Activated CD8-positive, alpha-beta memory T cell treated with anti-CD3 and anti-CD28 coated beads, Interleukin-2, amount 10 ng/mL, durations not matched to agents 7 days and 5 days (primary cell): ENCODE data around the gene TWNK. TPM values are rescaled to one million over a fixed set of nuclear protein-coding genes. Genes with fewer than 3 reads are reported as not detected.

Experiments used
- ATAC-seq: fragments of 150-1000 bp; cut with Tn5 transposase; one replicate; pipeline ENCODE4 v1.10.0; 2021; ENCODE audit warnings: moderate library complexity
- CTCF ChIA-PET: fragments of 350-600 bp; sonication (Branson Sonifier 250); formaldehyde crosslinking; loops from one replicate; lab custom pipeline; 2021; ENCODE audit warnings: antibody characterized with exemption; lab: Charles Lee
- DNase-seq: peaks from one replicate; pipeline ENCODE4 v3.0.0-alpha.2; 2020
- H3K27ac Mint-ChIP-seq: one replicate; pipeline ENCODE4 v1.8.0; 2021; ENCODE audit warnings: mild to moderate bottlenecking, mixed read lengths
- H3K27me3 Mint-ChIP-seq: one replicate; pipeline ENCODE4 v1.8.0; 2021; ENCODE audit warnings: mixed read lengths
- H3K36me3 Mint-ChIP-seq: one replicate; pipeline ENCODE4 v1.8.0; 2021; ENCODE audit warnings: mild to moderate bottlenecking, mixed read lengths
- H3K4me1 Mint-ChIP-seq: one replicate; pipeline ENCODE4 v1.8.0; 2021; ENCODE audit warnings: mixed read lengths
- H3K4me3 Mint-ChIP-seq: one replicate; pipeline ENCODE4 v1.8.0; 2021; ENCODE audit warnings: mild to moderate bottlenecking, moderate library complexity, mixed read lengths
- H3K9me3 Mint-ChIP-seq: one replicate; pipeline ENCODE4 v1.8.0; 2022; ENCODE audit warnings: low read depth, mixed read lengths
- total RNA-seq, 2 experiments: library from RNA; stranded (reverse); gene quantifications; one replicate each; pipeline ENCODE4 v1.2.3, GENCODE V29; 2021

Gene TWNK
- 10 to 100 TPM; 11.2 to 18.7 TPM for total RNA-seq

DNA sequence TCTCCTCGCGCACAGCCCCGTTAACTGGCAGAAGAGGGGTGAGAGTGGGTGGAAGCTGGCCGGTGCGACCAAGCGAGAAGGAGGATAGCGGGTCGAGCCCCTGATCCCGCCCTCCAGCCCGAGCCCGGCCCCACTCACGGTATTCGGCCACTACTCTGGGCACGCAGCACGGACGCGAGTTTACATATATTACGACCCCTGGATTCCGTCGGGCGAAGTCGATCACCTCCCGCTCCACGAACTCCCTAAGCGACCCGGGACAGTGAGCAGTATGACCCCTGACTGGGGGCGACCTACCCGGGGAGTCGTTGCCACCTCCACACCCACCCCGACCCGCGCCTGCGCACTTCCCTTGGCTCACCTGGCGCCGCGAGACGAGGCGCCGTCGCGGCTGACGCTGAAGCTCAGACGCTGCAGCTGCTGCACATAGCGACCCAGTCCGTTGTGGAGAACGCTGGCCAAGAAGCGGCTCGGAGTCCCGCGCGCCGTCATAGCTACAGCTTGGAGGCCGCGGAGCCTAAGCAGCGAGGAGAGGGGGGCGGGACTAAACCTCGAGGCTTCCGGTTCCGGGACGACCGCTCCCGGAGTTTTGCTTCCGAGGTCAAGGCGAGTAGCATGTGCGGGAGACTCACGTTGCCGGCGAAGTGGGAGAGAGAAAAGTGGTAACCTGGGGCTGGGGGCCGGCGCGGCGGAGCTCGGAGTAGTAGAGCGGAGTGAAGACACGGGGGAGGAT, at the start of gene TWNK, which contains the start of gene MRPL43:
Gene TWNK (plus strand): TSS at position 592 of the 733 bp plus-strand sequence. CDS start 668 bp downstream, outside the sequence.
Gene MRPL43 (minus strand): TSS at position 546 of the 733 bp plus-strand sequence. CDS start 54 bp downstream, at position 492.
- H3K4me1 Mint-ChIP-seq: peaks cover 37% of the 10 kb centered on the region
- peaks cover 16% of the 10 kb centered on the region for H3K36me3 Mint-ChIP-seq
- CTCF ChIA-PET: interaction anchor here (1.4 to 4.8 kb wide), 6 partner anchors 10 to 468 kb away, joined by 3 to 41 read pairs (median 8); partner anchors contain the start of genes LZTS2 and SEMA4G
- ATAC-seq (peak; percentile 97), DNase-seq (peak; percentile 90)
- peak within 1 kb of the TSS; percentile 91 for H3K4me3 Mint-ChIP-seq
- no peaks in the 10 kb centered on the region for H3K9me3 Mint-ChIP-seq
- peak within 1 kb of the TSS; percentile 85 for H3K27ac Mint-ChIP-seq
- no peaks in the 10 kb centered on the region for H3K27me3 Mint-ChIP-seq

GRCh38 chr10:100939763-100940344, 47.5 kb upstream of the TWNK start:
- DNase-seq: no peak
- H3K4me3 Mint-ChIP-seq: no peak overlapping the region
- H3K27me3 Mint-ChIP-seq: no peaks in the 10 kb centered on the region
- H3K4me1 Mint-ChIP-seq: peaks cover 13% of the 10 kb centered on the region
- H3K36me3 Mint-ChIP-seq: peaks cover 34% of the 10 kb centered on the region
- CTCF ChIA-PET: no interaction called here
- no peak for ATAC-seq
- H3K9me3 Mint-ChIP-seq: no peaks in the 10 kb centered on the region
- no peak overlapping the region for H3K27ac Mint-ChIP-seq

DNA sequence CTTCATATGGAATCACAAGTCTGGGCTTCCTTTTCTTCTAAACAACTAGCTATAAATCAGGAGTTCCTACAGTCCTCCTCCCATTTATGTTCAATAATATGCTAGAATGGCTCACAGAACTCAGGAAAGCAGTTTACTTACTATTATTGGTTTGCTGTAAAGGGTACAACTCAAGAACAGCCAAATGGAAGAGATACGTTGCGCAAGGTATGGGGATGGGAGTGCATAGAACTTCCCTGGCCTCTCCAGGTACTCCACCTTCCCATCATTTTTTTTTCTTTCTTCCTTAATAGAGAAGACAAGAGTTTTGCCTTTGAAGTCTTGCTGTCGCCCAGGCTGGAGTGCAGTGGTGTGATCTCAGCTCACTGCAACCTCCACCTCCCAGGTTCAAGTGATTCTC, 45.1 kb upstream of the TWNK start:
- CTCF ChIA-PET: interaction anchor here (1.9 kb wide), 1 partner anchor 16 kb away, joined by 4 read pairs; no protein-coding TSS in a partner anchor
- H3K4me3 Mint-ChIP-seq: no peak overlapping the region
- peaks cover 44% of the 10 kb centered on the region for H3K36me3 Mint-ChIP-seq
- H3K4me1 Mint-ChIP-seq: peaks cover 13% of the 10 kb centered on the region
- ATAC-seq: no peak
- no peaks in the 10 kb centered on the region for H3K9me3 Mint-ChIP-seq
- H3K27ac Mint-ChIP-seq: no peak overlapping the region
- DNase-seq: no peak
- no peaks in the 10 kb centered on the region for H3K27me3 Mint-ChIP-seq

GRCh38 chr10:100943508-100943907, 43.8 kb upstream of the TWNK start:
- H3K27me3 Mint-ChIP-seq: no peaks in the 10 kb centered on the region
- H3K9me3 Mint-ChIP-seq: no peaks in the 10 kb centered on the region
- peaks cover 43% of the 10 kb centered on the region for H3K36me3 Mint-ChIP-seq
- no peak for ATAC-seq
- H3K4me1 Mint-ChIP-seq: peaks cover 13% of the 10 kb centered on the region
- CTCF ChIA-PET: interaction anchor here (1.6 to 1.9 kb wide), 4 partner anchors 15 to 152 kb away, joined by 3 to 6 read pairs (median 4); no protein-coding TSS in a partner anchor
- peak overlapping the region; percentile 61 for H3K27ac Mint-ChIP-seq
- no peak overlapping the region for H3K4me3 Mint-ChIP-seq
- no peak for DNase-seq

DNA sequence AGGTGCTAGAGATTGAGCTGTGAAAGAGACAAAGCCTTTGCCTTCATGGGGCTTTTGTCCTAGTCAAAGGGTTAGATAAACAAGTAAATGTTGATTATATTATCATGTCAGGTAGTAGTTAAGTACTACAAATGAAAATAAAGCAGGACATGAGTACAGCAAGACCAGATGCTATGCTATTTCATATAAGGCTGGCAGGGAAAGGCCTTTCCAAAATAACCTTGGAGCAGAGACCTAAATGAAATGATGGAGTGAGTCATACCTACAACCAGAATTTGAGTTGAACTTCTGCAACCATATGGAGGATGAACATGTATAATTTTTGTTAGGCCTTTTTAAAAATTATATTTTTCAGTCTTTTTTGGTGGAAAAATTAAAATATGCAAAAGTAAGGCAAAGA, 41.6 kb upstream of the TWNK start:
- Mint-ChIP-seq H3K4me3 (no peak overlapping the region), H3K36me3 (peaks cover 41% of the 10 kb centered on the region)
- CTCF ChIA-PET: interaction anchor here (1.1 to 1.2 kb wide), 3 partner anchors 11 to 69 kb away, joined by 3 to 4 read pairs (median 3); no protein-coding TSS in a partner anchor

GRCh38 chr10:100948916-100949315, 38.4 kb upstream of the TWNK start:
- Mint-ChIP-seq H3K27me3 (no peaks in the 10 kb centered on the region), H3K27ac (peak overlapping the region; percentile 18), H3K9me3 (no peaks in the 10 kb centered on the region), H3K4me1 (peaks cover 9% of the 10 kb centered on the region), H3K4me3 (no peak overlapping the region), H3K36me3 (peaks cover 36% of the 10 kb centered on the region)
- CTCF ChIA-PET: no interaction called here
- ATAC-seq (no peak), DNase-seq (no peak)

More for the DNA sequence above, 41.6 kb upstream of the TWNK start:
- DNase-seq (no peak), ATAC-seq (no peak)
- Mint-ChIP-seq H3K4me1 (peaks cover 16% of the 10 kb centered on the region), H3K27me3 (no peaks in the 10 kb centered on the region), H3K9me3 (no peaks in the 10 kb centered on the region), H3K27ac (no peak overlapping the region)

- no peak for DNase-seq
- CTCF ChIA-PET: no interaction called here
- H3K4me3 Mint-ChIP-seq: no peak overlapping the region
- no peak overlapping the region for H3K27ac Mint-ChIP-seq
- no peaks in the 10 kb centered on the region for H3K9me3 Mint-ChIP-seq
- no peaks in the 10 kb centered on the region for H3K27me3 Mint-ChIP-seq
- peaks cover 36% of the 10 kb centered on the region for H3K36me3 Mint-ChIP-seq
- peaks cover 7% of the 10 kb centered on the region for H3K4me1 Mint-ChIP-seq
- ATAC-seq: no peak
Observed at GRCh38 chr10:100960251-100960650, 27.1 kb upstream of the TWNK start.

DNA sequence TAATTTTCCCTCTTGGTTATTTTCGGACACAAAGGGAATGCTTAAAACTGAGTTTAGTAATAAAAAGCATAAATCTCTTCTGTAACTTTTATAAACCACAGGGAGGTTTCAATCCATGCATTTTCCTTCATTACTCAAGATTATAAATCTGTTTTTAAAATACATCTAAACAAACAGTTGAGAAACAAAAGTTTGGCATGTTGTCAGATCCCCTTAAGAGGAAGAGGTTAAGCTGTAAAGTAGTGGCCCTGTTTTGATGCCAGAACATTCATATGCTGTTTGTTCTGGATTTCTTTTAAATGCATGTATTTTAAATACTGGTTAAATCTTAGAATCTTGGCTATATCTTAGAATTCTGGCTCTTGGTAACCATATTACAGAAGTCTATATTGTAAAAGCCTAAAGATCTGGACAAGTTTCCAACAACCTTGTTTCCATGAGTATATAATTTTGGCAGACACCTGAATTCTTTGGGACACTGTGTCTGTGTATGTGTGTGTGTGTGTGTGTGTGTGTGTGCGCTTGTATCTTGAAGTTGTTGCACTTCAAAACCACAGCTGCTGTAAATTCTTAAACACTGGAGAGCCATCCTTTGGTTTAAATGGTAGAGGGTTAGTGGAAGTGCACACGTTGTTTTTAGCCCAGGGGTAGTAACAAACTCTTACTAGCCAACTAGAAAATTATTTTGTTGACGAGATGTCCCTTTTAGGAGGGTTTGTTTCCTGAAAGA, 24.8 kb upstream of the TWNK start:
- ATAC-seq: no peak
- CTCF ChIA-PET: no interaction called here
- H3K36me3 Mint-ChIP-seq: peaks cover 29% of the 10 kb centered on the region

DNA sequence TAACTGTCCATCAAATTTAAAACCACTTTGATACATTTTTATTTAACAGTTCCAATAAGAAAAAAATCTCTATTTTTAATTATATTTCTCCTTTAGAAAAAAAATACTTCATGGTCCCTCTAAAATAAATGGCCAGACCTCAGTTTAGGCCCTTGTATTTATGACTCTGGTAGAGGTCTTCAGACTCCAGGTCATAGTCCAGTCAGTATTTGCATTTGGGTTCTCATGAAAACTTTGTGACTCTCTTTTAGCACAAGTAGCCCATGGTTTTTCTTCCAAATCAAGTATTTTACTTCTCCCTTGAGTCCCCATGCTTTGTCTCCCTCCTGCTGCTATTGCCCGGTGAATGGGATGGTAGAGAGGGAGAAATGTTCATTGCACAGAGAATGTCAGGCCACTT, 23.5 kb upstream of the TWNK start:
- Mint-ChIP-seq H3K9me3 (no peaks in the 10 kb centered on the region), H3K36me3 (peaks cover 26% of the 10 kb centered on the region), H3K27me3 (no peaks in the 10 kb centered on the region), H3K4me3 (no peak overlapping the region), H3K27ac (no peak overlapping the region), H3K4me1 (peaks cover 4% of the 10 kb centered on the region)
- CTCF ChIA-PET: no interaction called here
- DNase-seq (no peak), ATAC-seq (no peak)

More for the DNA sequence above, 24.8 kb upstream of the TWNK start:
- Mint-ChIP-seq H3K27ac (no peak overlapping the region), H3K4me1 (no peaks in the 10 kb centered on the region), H3K9me3 (no peaks in the 10 kb centered on the region), H3K4me3 (no peak overlapping the region), H3K27me3 (no peaks in the 10 kb centered on the region)
- no peak for DNase-seq

- Mint-ChIP-seq H3K4me3 (no peak overlapping the region), H3K36me3 (peaks cover 16% of the 10 kb centered on the region), H3K4me1 (peaks cover 7% of the 10 kb centered on the region), H3K27ac (no peak overlapping the region), H3K9me3 (no peaks in the 10 kb centered on the region), H3K27me3 (no peaks in the 10 kb centered on the region)
- CTCF ChIA-PET: interaction anchor here (2.6 to 4.2 kb wide), 2 partner anchors 22 to 48 kb away, joined by 8 to 20 read pairs; partner anchors contain the start of genes MRPL43 and TWNK
- ATAC-seq (no peak), DNase-seq (no peak)
Observed at GRCh38 chr10:100965820-100966219, 21.5 kb upstream of the TWNK start.

GRCh38 chr10:100966887-100967286, 20.5 kb upstream of the TWNK start:
- peaks cover 7% of the 10 kb centered on the region for H3K4me1 Mint-ChIP-seq
- ATAC-seq (no peak), DNase-seq (no peak)
- H3K27ac Mint-ChIP-seq: no peak overlapping the region
- H3K36me3 Mint-ChIP-seq: peaks cover 11% of the 10 kb centered on the region
- no peaks in the 10 kb centered on the region for H3K27me3 Mint-ChIP-seq
- H3K9me3 Mint-ChIP-seq: no peaks in the 10 kb centered on the region
- CTCF ChIA-PET: interaction anchor here (0.9 to 4.2 kb wide), 3 partner anchors 8 to 47 kb away, joined by 3 to 20 read pairs (median 8); no protein-coding TSS in a partner anchor
- H3K4me3 Mint-ChIP-seq: no peak overlapping the region

DNA sequence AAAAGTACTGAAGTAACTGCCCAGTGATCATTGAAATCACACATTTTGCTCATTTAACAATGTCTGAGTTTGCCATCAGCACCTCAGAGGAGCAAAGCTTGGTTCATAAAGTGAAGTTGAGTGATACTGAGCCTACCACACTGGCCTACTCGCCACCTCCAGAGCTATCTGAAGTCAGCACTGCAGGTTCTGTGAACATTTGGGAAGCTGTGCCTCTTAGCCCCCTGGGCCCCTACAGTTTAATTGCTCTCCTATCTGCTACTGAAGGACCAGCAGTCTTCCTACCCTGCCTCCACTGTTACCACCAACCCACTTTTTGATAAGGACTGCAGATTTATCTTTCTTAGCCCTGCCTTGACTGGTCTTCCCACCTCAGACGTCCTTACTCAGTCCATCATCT, 20.0 kb upstream of the TWNK start:
- no peak for DNase-seq
- Mint-ChIP-seq H3K27me3 (no peaks in the 10 kb centered on the region), H3K27ac (no peak overlapping the region), H3K4me1 (peaks cover 7% of the 10 kb centered on the region), H3K36me3 (peaks cover 8% of the 10 kb centered on the region), H3K4me3 (no peak overlapping the region), H3K9me3 (no peaks in the 10 kb centered on the region)
- CTCF ChIA-PET: interaction anchor here (1.2 to 4.2 kb wide), 3 partner anchors 9 to 47 kb away, joined by 5 to 20 read pairs (median 8); no protein-coding TSS in a partner anchor
- ATAC-seq: no peak
